Esophagus muscularis mucosa (tissue), 4 donors: ENCODE measurements around the gene SLC51B. TPM values are rescaled to one million over a fixed set of nuclear protein-coding genes. Genes with fewer than 3 reads are reported as not detected.

Experiments used
- DNase-seq: peaks from one replicate; pipeline ENCODE4 v3.0.0-alpha.2; 2017; ENCODE audit errors: extremely low spot score
- H3K27ac ChIP-seq, 4 donors: fragments of 200-600 bp; sonication (generic); replicated peaks in 1 of 4; 1 replicate in 3 of 4; 2 replicates in 1 of 4; pipeline ENCODE4 v1.5.1; 2016 to 2019; ENCODE audit warnings: mild to moderate bottlenecking in 1 of 4
- H3K27me3 ChIP-seq, 4 donors: fragments of 200-600 bp; sonication (generic); one replicate each; pipeline versions ENCODE4 v1.5.1 to v1.6.0; 2016 to 2019
- H3K36me3 ChIP-seq, 4 donors: fragments of 200-600 bp; sonication (generic); one replicate each; pipeline ENCODE4 v1.5.1; 2016 to 2019
- H3K4me1 ChIP-seq, 4 donors: fragments of 200-600 bp; sonication (generic); one replicate each; pipeline ENCODE4 v1.5.1; 2016 to 2019
- H3K4me3 ChIP-seq, 4 donors: fragments of 200-600 bp; sonication (generic); 1 replicate in 2 of 4; 2 replicates in 2 of 4; pipeline ENCODE4 v1.5.1; 2016 to 2019; ENCODE audit warnings: mild to moderate bottlenecking in 4 of 4, moderate library complexity in 1 of 4
- H3K9me3 ChIP-seq, 4 donors: fragments of 200-600 bp; sonication (generic); 1 replicate in 3 of 4; 2 replicates in 1 of 4; pipeline ENCODE4 v1.5.1; 2016 to 2019
- EP300 ChIP-seq: sonication (generic); formaldehyde crosslinking; IDR thresholded peaks from one replicate; pipeline ENCODE4 v1.6.1; 2017; ENCODE audit warnings: antibody characterized with exemption
- POLR2A ChIP-seq: fragments of 450-650 bp; IDR thresholded peaks from one replicate; pipeline ENCODE4 v1.6.1; 2017; ENCODE audit warnings: antibody characterized with exemption, moderate library complexity, mild to moderate bottlenecking, low read depth
- POLR2AphosphoS5 ChIP-seq, 2 donors: sonication (generic); formaldehyde crosslinking; IDR thresholded peaks; one replicate each; pipeline ENCODE4 v1.6.1; 2017; ENCODE audit warnings: antibody characterized with exemption in 2 of 2
- WGBS: methylation state at CpG from one replicate; pipeline ENCODE4 v1.1.5; 2018; 5-methylcytosine and 5-hydroxymethylcytosine counted together
- intact Hi-C: fragments of 100-400 bp; cut with DNase I; formaldehyde crosslinking; loops from one replicate; pipeline ENCODE4 v1.15.1; 2023
- total RNA-seq, 4 donors: library from RNA; depleted of rRNA; stranded (reverse); fragments of >200 nt; gene quantifications; one replicate each; pipeline versions ENCODE4 v1.1.0 to v1.2.1, GENCODE V29; 2016
- TF ChIP-seq, protein P1 (sequence below), 3 experiments: fragments of 200-600 bp in 2 of 3; fragments of 450-650 bp in 1 of 3; sonication (generic) in 2 of 3; IDR thresholded peaks; one replicate each; pipeline ENCODE4 v1.5.1; 2017 to 2019; ENCODE audit warnings: antibody characterized with exemption in 3 of 3, mild to moderate bottlenecking in 2 of 3, moderate library complexity in 1 of 3

SLC51B gene
- total RNA-seq, 4 donors from 2014 or later = not detected

DNA sequence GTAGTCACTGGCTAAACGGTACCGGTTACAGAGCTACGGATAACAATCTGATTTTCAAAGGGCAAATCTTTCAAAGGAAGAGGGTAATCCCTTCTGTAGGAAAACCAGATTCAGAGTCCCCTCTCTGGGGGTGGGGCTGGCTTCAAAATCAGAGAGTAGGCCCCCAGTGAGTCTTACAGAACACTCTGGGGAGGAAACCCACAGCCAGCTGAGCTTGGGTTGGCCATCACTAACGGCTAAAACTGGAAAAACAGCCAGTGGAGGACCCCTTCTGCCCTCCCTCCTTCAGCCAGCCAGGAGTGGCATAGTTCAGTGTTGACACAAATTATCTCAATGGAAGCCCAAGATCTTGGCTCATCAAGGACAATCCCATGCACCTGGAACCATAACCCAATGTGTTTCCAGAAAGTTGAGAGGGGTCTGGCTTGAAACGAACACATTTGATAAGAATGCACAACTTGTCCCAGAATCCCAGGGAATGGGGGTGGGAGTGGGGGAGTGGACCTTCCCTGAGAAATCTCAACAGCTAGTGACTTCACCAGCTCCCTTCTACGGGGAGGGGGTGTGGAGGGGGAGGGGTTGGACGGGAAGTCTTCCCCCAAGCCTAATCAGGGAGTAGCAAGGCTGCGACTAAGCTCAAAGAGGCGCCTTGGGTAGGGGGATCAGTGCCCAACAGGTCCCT is 21.6 kb downstream of the SLC51B start:
- no peak for DNase-seq
- WGBS = 25% methylated on average over 8 of the region's 9 CpGs
- H3K4me1 ChIP-seq = peaks cover 69 to 91% (median 87%) of the 10 kb centered on the region in 4 donors

DNA sequence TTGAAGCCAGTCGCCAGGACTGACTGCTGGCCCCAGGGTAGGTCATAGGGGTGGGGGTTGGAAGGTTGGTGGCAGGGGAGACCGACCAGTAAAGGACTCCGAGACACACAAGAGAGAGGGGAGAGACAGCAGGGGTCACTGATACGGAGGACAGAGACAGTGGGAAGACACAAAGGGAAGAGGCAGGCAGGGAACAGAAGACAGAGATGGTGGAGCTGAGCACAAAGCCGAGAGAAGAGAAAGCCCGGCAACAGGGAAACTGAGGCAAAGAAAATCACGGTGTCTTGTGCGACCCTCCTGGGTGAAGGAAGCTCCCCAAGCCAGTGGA is 22.1 kb downstream of the SLC51B start:
- H3K4me1 ChIP-seq = peaks cover 70 to 91% (median 87%) of the 10 kb centered on the region in 4 donors
- peak overlapping the region; percentile 95 to 98 (median 96) for H3K27ac ChIP-seq
- H3K4me3 ChIP-seq = peak overlapping the region; percentile 70 to 83 (median 79)
- H3K27me3 ChIP-seq = no peaks in the 10 kb centered on the region
- no peaks in the 10 kb centered on the region for H3K9me3 ChIP-seq
- DNase-seq = no peak
- H3K36me3 ChIP-seq = peaks cover 0 to 4% (median 0%) of the 10 kb centered on the region in 4 donors
- TF ChIP-seq POLR2AphosphoS5 (IDR thresholded peaks at IDR 0.05) (no peak), EP300 (no peak), POLR2A (no peak)
- TF ChIP-seq, protein P1, sequence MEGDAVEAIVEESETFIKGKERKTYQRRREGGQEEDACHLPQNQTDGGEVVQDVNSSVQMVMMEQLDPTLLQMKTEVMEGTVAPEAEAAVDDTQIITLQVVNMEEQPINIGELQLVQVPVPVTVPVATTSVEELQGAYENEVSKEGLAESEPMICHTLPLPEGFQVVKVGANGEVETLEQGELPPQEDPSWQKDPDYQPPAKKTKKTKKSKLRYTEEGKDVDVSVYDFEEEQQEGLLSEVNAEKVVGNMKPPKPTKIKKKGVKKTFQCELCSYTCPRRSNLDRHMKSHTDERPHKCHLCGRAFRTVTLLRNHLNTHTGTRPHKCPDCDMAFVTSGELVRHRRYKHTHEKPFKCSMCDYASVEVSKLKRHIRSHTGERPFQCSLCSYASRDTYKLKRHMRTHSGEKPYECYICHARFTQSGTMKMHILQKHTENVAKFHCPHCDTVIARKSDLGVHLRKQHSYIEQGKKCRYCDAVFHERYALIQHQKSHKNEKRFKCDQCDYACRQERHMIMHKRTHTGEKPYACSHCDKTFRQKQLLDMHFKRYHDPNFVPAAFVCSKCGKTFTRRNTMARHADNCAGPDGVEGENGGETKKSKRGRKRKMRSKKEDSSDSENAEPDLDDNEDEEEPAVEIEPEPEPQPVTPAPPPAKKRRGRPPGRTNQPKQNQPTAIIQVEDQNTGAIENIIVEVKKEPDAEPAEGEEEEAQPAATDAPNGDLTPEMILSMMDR (IDR thresholded peaks at IDR 0.05) = no peak
- intact Hi-C loops = no loop called here
- 16% methylated on average over 8 of the region's 8 CpGs for WGBS

More for the DNA sequence above, 21.6 kb downstream of the SLC51B start:
- TF ChIP-seq POLR2AphosphoS5 (IDR thresholded peaks at IDR 0.05) = peak; percentile 26 to 58
- TF ChIP-seq EP300 = no peak
- peak overlapping the region; percentile 95 to 98 (median 96) for H3K27ac ChIP-seq
- no peaks in the 10 kb centered on the region for H3K9me3 ChIP-seq
- intact Hi-C loops = no loop called here
- H3K36me3 ChIP-seq = peaks cover 0 to 4% (median 0%) of the 10 kb centered on the region in 4 donors
- no peaks in the 10 kb centered on the region for H3K27me3 ChIP-seq
- peak overlapping the region; percentile 70 to 83 (median 79) for H3K4me3 ChIP-seq

DNA sequence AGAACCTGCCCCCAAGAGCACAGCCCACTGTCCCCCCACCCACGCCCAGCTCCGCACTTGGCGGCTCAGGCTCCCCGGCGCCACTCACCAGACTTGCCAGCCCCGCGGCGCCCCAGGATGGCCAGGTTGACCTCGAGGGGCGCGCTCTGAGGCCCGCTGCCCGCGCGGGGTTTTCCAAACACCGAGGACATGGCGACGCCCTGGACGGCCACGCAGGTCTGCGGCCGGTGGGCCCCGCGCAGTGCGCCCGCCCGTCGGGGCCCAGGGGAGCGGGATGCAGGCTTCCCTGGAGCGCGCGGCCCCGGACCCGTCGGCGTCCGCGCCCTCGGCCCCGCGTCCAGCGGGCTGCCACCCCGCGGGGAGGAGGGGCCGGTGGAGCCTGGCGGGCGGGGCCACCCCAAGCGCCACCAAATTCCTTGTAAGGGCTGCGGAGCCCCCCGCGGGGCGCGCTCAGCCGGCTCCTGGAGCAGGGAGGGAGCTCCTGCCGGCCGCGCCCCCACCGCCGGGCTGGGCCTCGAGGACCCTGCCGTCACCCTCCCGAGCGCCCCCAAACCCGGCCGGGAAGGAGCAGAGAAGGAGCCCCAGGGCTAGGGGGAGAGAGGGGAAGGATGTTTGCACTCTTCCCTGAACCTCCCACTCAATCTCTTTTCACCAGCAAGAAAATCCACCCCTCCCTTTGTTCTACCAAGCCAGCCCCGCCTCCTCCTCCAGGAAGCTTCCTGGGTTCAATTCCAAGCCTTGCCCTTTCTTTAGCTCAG is 22.6 kb downstream of the SLC51B start, which contains the start of gene RASL12:
TSS of gene RASL12 (minus strand) at position 347 of the 758 bp plus-strand sequence. CDS start at position 191, 156 bp downstream.
- intact Hi-C loops = no loop called here
- peaks cover 70 to 90% (median 86%) of the 10 kb centered on the region in 4 donors for H3K4me1 ChIP-seq
- H3K27me3 ChIP-seq = no peaks in the 10 kb centered on the region
- peak within 1 kb of the TSS; percentile 95 to 98 (median 96) for H3K27ac ChIP-seq
- H3K4me3 ChIP-seq = peak within 1 kb of the TSS; percentile 70 to 83 (median 79)
- WGBS = 0% methylated on average over 1 of the region's 66 CpGs
- no peaks in the 10 kb centered on the region for H3K9me3 ChIP-seq
- H3K36me3 ChIP-seq = peaks cover 0 to 4% (median 0%) of the 10 kb centered on the region in 4 donors
- TF ChIP-seq POLR2AphosphoS5 (IDR thresholded peaks at IDR 0.05) = peak; percentile 42 to 78
- TF ChIP-seq POLR2A = no peak
- TF ChIP-seq, protein P1 (IDR thresholded peaks at IDR 0.05) = no peak
- DNase-seq = no peak

DNA sequence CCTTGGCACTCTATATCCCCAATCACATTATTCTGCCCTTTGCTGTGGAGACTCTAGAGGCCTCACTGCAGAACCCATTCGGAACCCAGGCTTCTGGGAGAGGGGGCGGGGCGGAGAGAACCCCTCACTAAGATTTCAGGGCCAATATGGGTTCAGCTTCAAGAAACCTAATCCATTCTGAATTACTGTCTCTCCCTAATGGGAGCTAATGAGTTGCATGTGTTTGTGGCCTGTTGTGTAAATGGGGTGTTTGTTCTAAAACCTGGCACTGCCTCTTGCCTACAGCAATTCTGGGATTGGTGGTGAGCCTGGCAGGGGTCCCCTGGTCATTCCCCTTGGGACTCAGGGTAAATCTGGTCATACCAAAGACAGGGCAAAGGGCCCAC is 23.2 kb downstream of the SLC51B start:
- H3K9me3 ChIP-seq = no peaks in the 10 kb centered on the region
- peaks cover 70 to 85% (median 82%) of the 10 kb centered on the region in 4 donors for H3K4me1 ChIP-seq
- peaks cover 0 to 4% (median 0%) of the 10 kb centered on the region in 4 donors for H3K36me3 ChIP-seq
- 73% methylated on average over 3 of the region's 3 CpGs for WGBS
- H3K4me3 ChIP-seq = peak overlapping the region; percentile 70 to 83 (median 79)
- H3K27ac ChIP-seq = peak overlapping the region; percentile 95 to 98 (median 96)
- TF ChIP-seq POLR2A (no peak), EP300 (no peak), POLR2AphosphoS5 (IDR thresholded peaks at IDR 0.05) (no peak)
- TF ChIP-seq, protein P1 (IDR thresholded peaks at IDR 0.05) = no peak
- no peaks in the 10 kb centered on the region for H3K27me3 ChIP-seq
- DNase-seq = no peak
- intact Hi-C loops = no loop called here

DNA sequence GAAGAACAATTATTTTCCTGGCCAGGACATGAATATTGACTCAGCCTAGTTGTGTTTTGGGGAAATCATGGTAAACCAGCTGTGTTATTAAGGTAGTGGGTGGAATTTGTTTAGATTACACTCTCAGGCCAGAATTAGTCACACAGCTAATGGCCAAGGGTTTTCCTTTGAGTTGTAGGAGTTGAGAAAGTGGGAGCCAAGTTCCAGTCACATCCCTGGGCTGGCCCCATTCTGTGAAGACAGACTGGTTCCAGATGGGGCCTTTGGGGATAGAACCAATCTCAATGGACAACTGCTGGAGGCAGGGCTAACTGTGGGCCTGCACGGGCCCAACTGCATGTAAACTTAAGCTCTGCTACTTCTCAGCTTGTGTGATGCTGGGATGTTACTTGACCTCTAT is 24.0 kb downstream of the SLC51B start:
- peaks cover 0 to 2% (median 0%) of the 10 kb centered on the region in 4 donors for H3K36me3 ChIP-seq
- H3K27ac ChIP-seq = peak overlapping the region; percentile 95 to 98 (median 96)
- intact Hi-C loops = no loop called here
- no peaks in the 10 kb centered on the region for H3K27me3 ChIP-seq
- TF ChIP-seq EP300 (no peak), POLR2AphosphoS5 (IDR thresholded peaks at IDR 0.05) (peak; percentile 56 to 66)
- H3K9me3 ChIP-seq = no peaks in the 10 kb centered on the region
- H3K4me1 ChIP-seq = peaks cover 67 to 77% (median 74%) of the 10 kb centered on the region in 4 donors
- WGBS = 25% methylated on average over 1 of the region's 1 CpG
- no peak overlapping the region for H3K4me3 ChIP-seq
- DNase-seq = no peak
